K562 (cell line): ENCODE results near the gene LPAR6. TPM values are rescaled to one million over a fixed set of nuclear protein-coding genes. Genes with fewer than 3 reads are reported as not detected.

Experiments
- ATAC-seq: fragments of 200-7000 bp; cut with Tn5 transposase; 3 replicates; pipeline ENCODE4 v1.9.1; 2020; ENCODE audit warnings: moderate library complexity
- BruUV-seq: library from RNA; stranded (reverse); fragments of 400-500 nt; replicated peaks from 2 replicates; lab custom pipeline; 2021; lab: Mats Ljungman, UMichigan
- CTCF ChIA-PET: fragments of 300-600 bp; formaldehyde crosslinking; extraction: SDS; loops from one replicate; lab custom pipeline; 2021; ENCODE audit warnings: low intra/inter-chr PET ratio; lab: Yijun Ruan, JAX
- POLR2A ChIA-PET: fragments of 300-600, 350-650 bp; sonication (Branson Sonifier 250); formaldehyde crosslinking; extraction: SDS; loops from one replicate; lab custom pipeline; 2021; ENCODE audit warnings: antibody characterized with exemption, inconsistent platforms; lab: Yijun Ruan, JAX
- DNase-seq, 4 experiments: peaks; one replicate each; pipeline versions ENCODE4 v3.0.0 to v3.0.0-alpha.2; 2011 to 2018; ENCODE audit warnings: low spot score in 3 of 4, mixed read lengths in 3 of 4; ENCODE audit errors: extremely low read depth in 1 of 4
- FAIRE-seq: peaks from 2 replicates; lab custom pipeline; 2011; peaks lifted over from hg19 to GRCh38; lab: Jason Lieb, UNC
- H2AFZ ChIP-seq: 2 replicates; pipeline ENCODE4 v1.6.0; 2011; ENCODE audit warnings: low read depth, low read length, control low read depth, inconsistent platforms
- H3K27ac ChIP-seq: fragments of 200-600 bp; 3 replicates; pipeline ENCODE4 v1.8.0; 2011; ENCODE audit warnings: low read depth, mild to moderate bottlenecking, control low read depth, inconsistent platforms, low read length, moderate library complexity, mixed read lengths; ENCODE audit errors: extremely low read depth
- H3K27me3 ChIP-seq, 2 experiments: fragments of 300-600 bp in 1 of 2; 2 replicates in 1 of 2; 3 replicates in 1 of 2; pipeline versions ENCODE4 v1.6.0 to v1.8.0; 2011; ENCODE audit warnings: inconsistent platforms in 2 of 2, low read length in 2 of 2, mild to moderate bottlenecking in 1 of 2, mixed read lengths in 1 of 2, moderate library complexity in 1 of 2; ENCODE audit not compliant: control insufficient read depth in 2 of 2, insufficient read depth in 2 of 2
- H3K36me3 ChIP-seq: fragments of 300-600 bp; 3 replicates; pipeline ENCODE4 v1.8.0; 2011; ENCODE audit warnings: mild to moderate bottlenecking, low read length, inconsistent platforms; ENCODE audit not compliant: control insufficient read depth, insufficient read depth
- H3K4me1 ChIP-seq, 2 experiments: fragments of 200-600 bp in 1 of 2; replicated peaks in 1 of 2; 2 replicates in 1 of 2; 3 replicates in 1 of 2; pipeline versions ENCODE4 v1.5.1 to v1.8.0; 2011; ENCODE audit warnings: inconsistent platforms in 2 of 2, low read length in 2 of 2, mild to moderate bottlenecking in 1 of 2, mixed read lengths in 1 of 2, moderate library complexity in 1 of 2; ENCODE audit not compliant: control insufficient read depth in 2 of 2, insufficient read depth in 2 of 2
- H3K4me2 ChIP-seq: 2 replicates; pipeline ENCODE4 v1.6.1; 2011; ENCODE audit warnings: low read length, control low read depth, inconsistent platforms, mixed read lengths; ENCODE audit not compliant: insufficient read depth
- H3K4me3 ChIP-seq: fragments of 200-600 bp; sonication (generic), shearing (Covaris generic); 2 replicates; pipeline ENCODE4 v1.5.1; 2016; ENCODE audit warnings: control low read depth, inconsistent platforms
- H3K79me2 ChIP-seq: fragments of 200-600 bp; 3 replicates; pipeline ENCODE4 v1.8.0; 2011; ENCODE audit warnings: low read length, inconsistent platforms; ENCODE audit not compliant: control insufficient read depth, insufficient read depth
- H3K9ac ChIP-seq, 2 experiments: 2 replicates each; pipeline versions ENCODE4 v1.6.0 to v1.6.1; 2011; ENCODE audit warnings: low read depth in 2 of 2, low read length in 2 of 2, control low read depth in 1 of 2, inconsistent platforms in 1 of 2, mild to moderate bottlenecking in 1 of 2, mixed read lengths in 1 of 2; ENCODE audit not compliant: insufficient read depth in 1 of 2
- H3K9me1 ChIP-seq: one replicate; pipeline ENCODE4 v1.6.0; 2011; ENCODE audit warnings: inconsistent platforms, mild to moderate bottlenecking, low read length, moderate library complexity; ENCODE audit not compliant: control insufficient read depth, insufficient read depth
- H3K9me3 ChIP-seq: replicated peaks from 2 replicates; pipeline ENCODE4 v1.5.1; 2011; ENCODE audit warnings: low read depth, low read length, inconsistent platforms; ENCODE audit not compliant: control insufficient read depth, insufficient read depth
- H4K20me1 ChIP-seq: replicated peaks from 2 replicates; pipeline ENCODE4 v1.6.1; 2011; ENCODE audit warnings: low read length, inconsistent platforms, mixed read lengths; ENCODE audit not compliant: control insufficient read depth, insufficient read depth
- AFF1 ChIP-seq, 2 experiments: fragments of 450-650 bp; IDR thresholded peaks; 2 replicates each; pipeline ENCODE4 v1.6.1; 2018; ENCODE audit warnings: mild to moderate bottlenecking in 2 of 2, low read depth in 1 of 2; ENCODE audit not compliant: partially characterized antibody in 2 of 2
- BRD4 ChIP-seq: fragments of 200-600 bp; sonication (generic); IDR thresholded peaks from 2 replicates; pipeline ENCODE4 v1.6.1; 2017; ENCODE audit warnings: inconsistent platforms
- ELK1 ChIP-seq: sonication (generic); formaldehyde crosslinking; IDR thresholded peaks from 2 replicates; pipeline ENCODE4 v1.8.1; 2022; ENCODE audit warnings: missing genetic modification reagents
- FOSL1 ChIP-seq: fragments of 200-800 bp; sonication (Bioruptor generic); conservative IDR thresholded peaks from 2 replicates; pipeline ENCODE4 v1.6.1; 2016; ENCODE audit warnings: missing genetic modification characterization, missing compliant biosample characterization
- HDAC3 ChIP-seq: fragments of 450-650 bp; IDR thresholded peaks from 2 replicates; pipeline ENCODE4 v1.6.1; 2018; ENCODE audit warnings: borderline replicate concordance, mild to moderate bottlenecking, moderate library complexity; ENCODE audit not compliant: partially characterized antibody
- NCOA6 ChIP-seq: fragments of 450-650 bp; IDR thresholded peaks from 2 replicates; pipeline ENCODE4 v1.6.1; 2017; ENCODE audit warnings: mild to moderate bottlenecking
- SIN3A ChIP-seq, 2 experiments: fragments of 150-350 bp in 1 of 2; IDR thresholded peaks; 2 replicates each; pipeline ENCODE4 v1.6.1; 2011 to 2016; ENCODE audit warnings: borderline replicate concordance in 2 of 2, low read depth in 2 of 2, low read length in 2 of 2, mild to moderate bottlenecking in 2 of 2, moderate library complexity in 2 of 2; ENCODE audit not compliant: control insufficient read depth in 1 of 2
- ZMIZ1 ChIP-seq, 2 experiments: fragments of 150-350 bp in 1 of 2; IDR thresholded peaks; 2 replicates each; pipeline ENCODE4 v1.6.1; 2012 to 2016; ENCODE audit warnings: low read depth in 2 of 2, low read length in 2 of 2, mild to moderate bottlenecking in 1 of 2, moderate library complexity in 1 of 2
- ZNF134 ChIP-seq: fragments of 250-450 bp; sonication (Bioruptor Pico); conservative IDR thresholded peaks from 2 replicates; pipeline ENCODE4 v1.4.0; 2020
- in situ Hi-C: fragments of 300-500 bp; cut with MboI; formaldehyde crosslinking; loops from 4 replicates; pipeline ENCODE4 v1.15.0; 2018; ENCODE audit warnings: inconsistent platforms, mixed read lengths
- intact Hi-C: fragments of 100-400 bp; cut with micrococcal nuclease; formaldehyde crosslinking; loops from 2 replicates; pipeline ENCODE4 v1.14.2; 2022
- polyA plus RNA-seq, 8 experiments: library from polyadenylated mRNA; depleted of rRNA in 4 of 8; stranded (reverse) in 5 of 8; unstranded in 3 of 8; fragments of >200 nt; fragmentation: Nextera tagmentation in 2 of 8; fragmentation: Illumina TruSeq in 1 of 8; extraction: Ambion mirVana in 2 of 8; extraction: Trizol in 1 of 8; gene quantifications; 2 replicates each; pipeline versions ENCODE4 v1.2.1 to v1.2.3, GENCODE V29; 2011 to 2014; ENCODE audit warnings: inconsistent platforms in 1 of 8, missing spikeins in 1 of 8
- total RNA-seq, 7 experiments: library from RNA; depleted of rRNA in 6 of 7; stranded (reverse); fragments of >200 nt in 6 of 7; fragmentation: Illumina TruSeq in 2 of 7; extraction: Trizol in 2 of 7; gene quantifications; 2 replicates each; pipeline versions ENCODE4 v1.2.1 to v1.2.3, GENCODE V29; 2011 to 2021; ENCODE audit warnings: low replicate concordance in 1 of 7
- TF ChIP-seq, protein P1 (sequence below), 3 experiments: IDR thresholded peaks in 2 of 3; conservative IDR thresholded peaks in 1 of 3; 2 replicates each; pipeline ENCODE4 v1.5.1; 2011 to 2012; ENCODE audit warnings: low read length in 3 of 3, mild to moderate bottlenecking in 3 of 3, control low read depth in 2 of 3, improper control_type of control experiment in 1 of 3, inconsistent platforms in 1 of 3, low read depth in 1 of 3, mixed read lengths in 1 of 3, moderate library complexity in 1 of 3; ENCODE audit not compliant: insufficient read depth in 2 of 3

The LPAR6 gene
- total and polyA plus RNA-seq, 9 of the 15 experiments (the other 6 are each of a cell fraction or from before 2014, with no cell fraction given), result 0.04 to 0.14 (median 0.10) TPM; not detected in 5

DNA sequence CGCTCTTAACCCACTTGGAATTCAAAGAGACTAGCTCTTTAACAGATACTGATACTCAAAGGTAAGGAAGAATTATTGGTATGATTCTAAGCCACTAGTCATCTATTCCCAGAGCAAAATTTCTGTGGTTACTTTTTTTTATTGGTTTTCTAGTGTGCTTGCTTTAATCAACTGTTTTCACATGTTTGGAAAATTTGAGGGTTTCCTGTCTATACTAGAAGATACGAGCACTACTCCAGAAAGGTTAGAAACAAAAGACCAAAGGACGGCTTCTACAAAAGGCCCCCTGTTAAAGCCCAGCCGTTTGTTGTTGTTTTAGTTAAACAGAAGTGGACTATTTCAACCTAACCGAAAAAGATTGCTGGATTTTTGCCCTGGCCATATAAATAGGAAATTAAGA, 18.5 kb upstream of the LPAR6 start (continued):
- TF ChIP-seq ZMIZ1 (IDR thresholded peaks at IDR 0.05; ENCODE audit: low read depth in 2 of 2, low read length in 2 of 2) (no peak), ZNF134 (CRISPR knock-in tag) (no peak)

DNA sequence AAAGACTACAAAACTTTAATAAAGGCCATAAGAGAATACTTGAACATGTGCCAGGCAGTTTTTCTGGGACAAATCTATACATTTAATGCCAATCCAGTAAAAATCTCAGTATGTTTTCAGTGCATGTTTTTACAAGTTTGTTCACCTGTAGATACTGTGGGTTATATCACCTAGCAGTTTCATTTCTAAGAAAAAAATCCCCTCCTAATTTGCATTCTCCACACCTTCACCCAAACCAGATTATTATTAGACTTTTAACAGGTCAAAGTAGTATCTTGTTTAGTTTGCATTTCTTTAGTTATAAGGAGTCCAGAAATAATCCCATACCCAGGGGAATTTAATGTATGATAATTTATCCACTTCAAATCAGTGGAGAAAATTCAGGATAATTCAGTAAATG, 17.0 kb upstream of the LPAR6 start:
- H3K36me3 ChIP-seq, result no peaks in the 10 kb centered on the region
- intact Hi-C loops, result no loop called here
- TF ChIP-seq NCOA6 (no peak), SIN3A (IDR thresholded peaks at IDR 0.05; ENCODE audit: borderline replicate concordance in 2 of 2, control insufficient read depth in 1 of 2, low read depth in 2 of 2, low read length in 2 of 2) (no peak), ELK1 (CRISPR knock-in tag) (no peak), AFF1 (IDR thresholded peaks at IDR 0.05; ENCODE audit: low read depth in 1 of 2, partially characterized antibody in 2 of 2) (no peak), FOSL1 (tag) (no peak), BRD4 (no peak), HDAC3 (no peak)
- TF ChIP-seq, protein P1, sequence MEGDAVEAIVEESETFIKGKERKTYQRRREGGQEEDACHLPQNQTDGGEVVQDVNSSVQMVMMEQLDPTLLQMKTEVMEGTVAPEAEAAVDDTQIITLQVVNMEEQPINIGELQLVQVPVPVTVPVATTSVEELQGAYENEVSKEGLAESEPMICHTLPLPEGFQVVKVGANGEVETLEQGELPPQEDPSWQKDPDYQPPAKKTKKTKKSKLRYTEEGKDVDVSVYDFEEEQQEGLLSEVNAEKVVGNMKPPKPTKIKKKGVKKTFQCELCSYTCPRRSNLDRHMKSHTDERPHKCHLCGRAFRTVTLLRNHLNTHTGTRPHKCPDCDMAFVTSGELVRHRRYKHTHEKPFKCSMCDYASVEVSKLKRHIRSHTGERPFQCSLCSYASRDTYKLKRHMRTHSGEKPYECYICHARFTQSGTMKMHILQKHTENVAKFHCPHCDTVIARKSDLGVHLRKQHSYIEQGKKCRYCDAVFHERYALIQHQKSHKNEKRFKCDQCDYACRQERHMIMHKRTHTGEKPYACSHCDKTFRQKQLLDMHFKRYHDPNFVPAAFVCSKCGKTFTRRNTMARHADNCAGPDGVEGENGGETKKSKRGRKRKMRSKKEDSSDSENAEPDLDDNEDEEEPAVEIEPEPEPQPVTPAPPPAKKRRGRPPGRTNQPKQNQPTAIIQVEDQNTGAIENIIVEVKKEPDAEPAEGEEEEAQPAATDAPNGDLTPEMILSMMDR (IDR thresholded peaks at IDR 0.05 in 2 of 3, conservative IDR thresholded peaks at IDR 0.05 in 1 of 3; ENCODE audit: insufficient read depth in 2 of 3, low read depth in 1 of 3, low read length in 3 of 3), result no peak

More for the DNA sequence above, 17.0 kb upstream of the LPAR6 start:
- Histone ChIP-seq H3K4me1 (no peaks in the 10 kb centered on the region), H3K4me3 (no peak overlapping the region), H3K9me3 (no peaks in the 10 kb centered on the region), H3K9me1 (no peaks in the 10 kb centered on the region), H2AFZ (no peak overlapping the region), H4K20me1 (no peaks in the 10 kb centered on the region), H3K4me2 (no peak overlapping the region), H3K27ac (no peak overlapping the region), H3K79me2 (no peaks in the 10 kb centered on the region), H3K27me3 (no peaks in the 10 kb centered on the region), H3K9ac (no peak overlapping the region)
- BruUV-seq, result no TSS peak
- CTCF ChIA-PET, result no interaction called here
- ATAC-seq, result no peak
- no peak for FAIRE-seq
- POLR2A ChIA-PET, result no interaction called here
- no peak for DNase-seq
- in situ Hi-C loops, result no loop called here
